PC-9 (cell line): ENCODE measurements around the gene TMEM117.

Experiments used
- EZH2 ChIP-seq: fragments of 200-600 bp; sonication (generic); IDR thresholded peaks from 2 replicates; pipeline ENCODE4 v1.8.0; 2017; ENCODE audit warnings: antibody characterized with exemption, low read depth
- TF ChIP-seq, protein P1 (sequence below): fragments of 200-600 bp; sonication (generic); conservative IDR thresholded peaks from 2 replicates; pipeline ENCODE4 v1.6.1; 2017; ENCODE audit warnings: mixed run types, antibody characterized with exemption, mild to moderate bottlenecking, moderate library complexity

DNA sequence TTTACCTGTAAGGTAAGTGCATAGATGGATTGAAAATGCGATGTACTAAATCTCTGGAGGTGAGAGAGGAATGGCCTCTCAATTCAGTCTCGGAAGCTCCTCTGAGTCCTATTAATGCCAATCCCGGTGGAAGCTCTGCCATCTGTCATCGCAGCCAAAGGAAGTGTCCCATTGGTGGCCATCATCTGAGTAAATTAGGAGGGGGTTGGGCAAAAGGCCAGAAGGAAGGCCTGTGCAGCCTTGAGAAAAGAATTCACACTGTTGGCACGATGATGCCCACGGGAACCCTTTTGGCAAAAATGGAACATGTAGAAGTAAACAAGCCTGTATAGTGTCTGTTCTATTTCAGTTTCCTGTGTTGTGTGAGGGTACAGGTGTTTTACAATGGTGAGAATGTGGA lies 545.5 kb downstream of the TMEM117 start:
- TF ChIP-seq, protein P1, sequence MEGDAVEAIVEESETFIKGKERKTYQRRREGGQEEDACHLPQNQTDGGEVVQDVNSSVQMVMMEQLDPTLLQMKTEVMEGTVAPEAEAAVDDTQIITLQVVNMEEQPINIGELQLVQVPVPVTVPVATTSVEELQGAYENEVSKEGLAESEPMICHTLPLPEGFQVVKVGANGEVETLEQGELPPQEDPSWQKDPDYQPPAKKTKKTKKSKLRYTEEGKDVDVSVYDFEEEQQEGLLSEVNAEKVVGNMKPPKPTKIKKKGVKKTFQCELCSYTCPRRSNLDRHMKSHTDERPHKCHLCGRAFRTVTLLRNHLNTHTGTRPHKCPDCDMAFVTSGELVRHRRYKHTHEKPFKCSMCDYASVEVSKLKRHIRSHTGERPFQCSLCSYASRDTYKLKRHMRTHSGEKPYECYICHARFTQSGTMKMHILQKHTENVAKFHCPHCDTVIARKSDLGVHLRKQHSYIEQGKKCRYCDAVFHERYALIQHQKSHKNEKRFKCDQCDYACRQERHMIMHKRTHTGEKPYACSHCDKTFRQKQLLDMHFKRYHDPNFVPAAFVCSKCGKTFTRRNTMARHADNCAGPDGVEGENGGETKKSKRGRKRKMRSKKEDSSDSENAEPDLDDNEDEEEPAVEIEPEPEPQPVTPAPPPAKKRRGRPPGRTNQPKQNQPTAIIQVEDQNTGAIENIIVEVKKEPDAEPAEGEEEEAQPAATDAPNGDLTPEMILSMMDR, result no peak
- no peak for TF ChIP-seq EZH2
